ENCODE data around the gene LKAAEAR1. TPM values are rescaled to one million over a fixed set of nuclear protein-coding genes. Genes with fewer than 3 reads are reported as not detected.

The LKAAEAR1 gene
- total RNA-seq, 2 experiments from 2014 or later: not detected

DNA sequence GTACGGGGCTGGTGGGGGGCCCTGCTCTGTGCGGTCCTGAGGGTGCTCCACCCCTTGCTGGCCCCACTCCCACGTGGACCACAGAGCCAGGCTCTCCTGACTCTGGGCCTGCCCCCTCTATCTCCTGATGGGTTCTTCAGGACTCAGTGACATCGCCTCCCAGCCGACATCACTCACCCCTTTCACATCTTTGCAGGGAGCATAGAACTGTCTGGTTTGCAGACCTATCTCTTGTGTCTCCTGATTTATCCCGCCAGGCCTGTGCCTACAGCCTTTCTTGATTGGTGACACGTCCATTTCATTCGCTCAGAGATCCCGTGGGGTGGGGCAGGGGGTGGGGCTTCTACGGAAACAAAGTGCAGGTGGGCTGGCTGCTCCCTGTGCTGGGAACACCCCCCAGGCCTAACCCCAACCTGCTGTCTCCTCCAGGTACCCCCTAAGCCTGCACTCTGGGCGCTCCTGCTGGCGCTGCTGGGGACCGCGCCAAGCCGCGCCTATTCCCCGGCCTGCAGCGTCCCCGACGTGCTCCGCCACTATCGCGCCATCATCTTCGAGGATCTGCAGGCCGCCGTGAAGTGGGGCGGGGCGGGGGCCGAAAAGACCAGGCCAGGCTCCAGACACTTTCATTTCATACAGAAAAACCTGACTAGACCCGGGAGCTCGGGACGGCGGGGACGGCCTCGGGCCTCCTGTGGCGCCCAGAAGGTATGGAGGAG, 46.5 kb downstream of the LKAAEAR1 start:
- H3K27ac ChIP-seq (ENCODE audit: low read depth, low read length, poor library complexity, severe bottlenecking): no peak overlapping the region
- H4K20me1 ChIP-seq (ENCODE audit: insufficient read depth, low read length): no peaks in the 10 kb centered on the region
- TF ChIP-seq CTCF (conservative IDR thresholded peaks at IDR 0.05; ENCODE audit: low read length) (no peak), EZH2phosphoT487 (IDR thresholded peaks at IDR 0.05; ENCODE audit: borderline replicate concordance, low read depth, low read length) (no peak)
- H2AFZ ChIP-seq (ENCODE audit: low read length): no peak overlapping the region
- H3K9me3 ChIP-seq (ENCODE audit: low read length): no peaks in the 10 kb centered on the region
- no peaks in the 10 kb centered on the region for H3K79me2 ChIP-seq (ENCODE audit: insufficient read depth, low read depth, low read length)
- ChIA-PET POLR2A (no interaction called here), CTCF (ENCODE audit: unreplicated experiment) (interaction anchor here (0.6 to 0.8 kb wide), 2 partner anchors 57 to 82 kb away, joined by 3 read pairs; partner anchors contain the start of gene PRPF6)
- no peak for DNase-seq (ENCODE audit: low spot score)
- intact Hi-C loops (cut with micrococcal nuclease; ENCODE audit: unreplicated experiment): no loop called here
- peaks cover 16% of the 10 kb centered on the region; the same call in 1 of the 2 replicates for H3K36me3 ChIP-seq (ENCODE audit: insufficient read depth, low read length)
- H3K4me2 ChIP-seq (ENCODE audit: low read length): peak overlapping the region; percentile 86; the same call in 1 of the 2 replicates
- no peak overlapping the region for H3K4me3 ChIP-seq (ENCODE audit: low read depth, low read length, poor library complexity, severe bottlenecking)
- BruUV-seq (replicated peaks): no TSS peak
- H3K4me1 ChIP-seq (ENCODE audit: insufficient read depth, low read length, poor library complexity, severe bottlenecking): peaks cover 45% of the 10 kb centered on the region
- no peaks in the 10 kb centered on the region for H3K9me2 ChIP-seq (ENCODE audit: insufficient read depth, low read length)

- Histone ChIP-seq H3K27ac (ENCODE audit: low read depth, low read length, poor library complexity, severe bottlenecking) (no peak overlapping the region), H3K4me1 (ENCODE audit: insufficient read depth, low read length, poor library complexity, severe bottlenecking) (peaks cover 41% of the 10 kb centered on the region), H3K4me3 (ENCODE audit: low read depth, low read length, poor library complexity, severe bottlenecking) (no peak overlapping the region), H3K9me2 (ENCODE audit: insufficient read depth, low read length) (no peaks in the 10 kb centered on the region), H3K36me3 (ENCODE audit: insufficient read depth, low read length) (peaks cover 21% of the 10 kb centered on the region; the same call in 1 of the 2 replicates), H3K4me2 (ENCODE audit: low read length) (no peak overlapping the region), H2AFZ (ENCODE audit: low read length) (no peak overlapping the region), H4K20me1 (ENCODE audit: insufficient read depth, low read length) (no peaks in the 10 kb centered on the region), H3K9me3 (ENCODE audit: low read length) (no peaks in the 10 kb centered on the region), H3K79me2 (ENCODE audit: insufficient read depth, low read depth, low read length) (no peaks in the 10 kb centered on the region)
- POLR2A ChIA-PET: no interaction called here
- DNase-seq (ENCODE audit: low spot score): no peak
- TF ChIP-seq EZH2phosphoT487 (IDR thresholded peaks at IDR 0.05; ENCODE audit: borderline replicate concordance, low read depth, low read length) (no peak), CTCF (conservative IDR thresholded peaks at IDR 0.05; ENCODE audit: low read length) (no peak)
- CTCF ChIA-PET (ENCODE audit: unreplicated experiment): no interaction called here
- intact Hi-C loops (cut with micrococcal nuclease; ENCODE audit: unreplicated experiment): no loop called here
- no TSS peak for BruUV-seq (replicated peaks)
Observed at GRCh38 chr20:64037199-64037497, 47.0 kb downstream of the LKAAEAR1 start.

All from OCI-LY7 (cell line).